HPDE6-E6E7 (cell line): ENCODE results near the gene CDK5RAP3.
A peak's percentile ranks its signal among the peaks of the same experiment; 100 is the strongest.
"Not testable (repeated sequence)": the region's sequence is repeated elsewhere in the genome, so short reads cannot be mapped to it uniquely, and the experiment has no call there.

Experiments
- DNase-seq: peaks from one replicate; pipeline ENCODE4 v3.0.0; 2011; ENCODE audit warnings: missing footprints; ENCODE audit errors: extremely low spot score

CDK5RAP3 gene

GRCh38 chr17:47997586-47997985 is 26.7 kb downstream of the CDK5RAP3 start:
- no peak for DNase-seq

- DNase-seq = no peak
These were observed 27.1 kb downstream of the CDK5RAP3 start for GRCh38 chr17:47998044-47998443.

GRCh38 chr17:47999582-47999981 is 28.7 kb downstream of the CDK5RAP3 start:
- DNase-seq = no peak

GRCh38 chr17:48001197-48001596 is 30.3 kb downstream of the CDK5RAP3 start:
- no peak for DNase-seq

- not testable (repeated sequence) for DNase-seq
These were observed 30.7 kb downstream of the CDK5RAP3 start for GRCh38 chr17:48001657-48002056.

- DNase-seq = peak; percentile 45
These were observed 31.5 kb downstream of the CDK5RAP3 start for GRCh38 chr17:48002266-48002915.

- no peak for DNase-seq
These were observed 32.1 kb downstream of the CDK5RAP3 start for GRCh38 chr17:48002916-48003416.

GRCh38 chr17:48003417-48004151 is 32.7 kb downstream of the CDK5RAP3 start:
- DNase-seq = no peak

GRCh38 chr17:48004983-48005382 is 34.1 kb downstream of the CDK5RAP3 start:
- no peak for DNase-seq

- DNase-seq = no peak
These were observed 36.2 kb downstream of the CDK5RAP3 start for GRCh38 chr17:48006936-48007709.

GRCh38 chr17:48010193-48010592 is 39.3 kb downstream of the CDK5RAP3 start:
- no peak for DNase-seq

GRCh38 chr17:48011405-48012150 is 40.7 kb downstream of the CDK5RAP3 start:
- peak; percentile 67 for DNase-seq

GRCh38 chr17:48012151-48012520 is 41.2 kb downstream of the CDK5RAP3 start:
- DNase-seq = no peak

- no peak for DNase-seq
These were observed 41.7 kb downstream of the CDK5RAP3 start for GRCh38 chr17:48012654-48013053.

- no peak for DNase-seq
These were observed 43.1 kb downstream of the CDK5RAP3 start for GRCh38 chr17:48013876-48014594.

- DNase-seq = no peak
These were observed 43.7 kb downstream of the CDK5RAP3 start for GRCh38 chr17:48014595-48015111.

GRCh38 chr17:48016112-48016511 is 45.2 kb downstream of the CDK5RAP3 start:
- DNase-seq = no peak

- not testable (repeated sequence) for DNase-seq
These were observed 46.9 kb downstream of the CDK5RAP3 start for GRCh38 chr17:48017817-48018158.

GRCh38 chr17:48021934-48022333 is 51.0 kb downstream of the CDK5RAP3 start:
- no peak for DNase-seq

- DNase-seq = no peak
These were observed 52.0 kb downstream of the CDK5RAP3 start for GRCh38 chr17:48022901-48023300.
